Astrocyte (in vitro differentiated cells and primary cell): ENCODE measurements around the gene IQSEC3. TPM values are rescaled to one million over a fixed set of nuclear protein-coding genes. Genes with fewer than 3 reads are reported as not detected.

Experiments used
- DNase-seq: peaks from one replicate; pipeline ENCODE4 v3.0.0-alpha.2; 2010; ENCODE audit warnings: low read depth
- FAIRE-seq: peaks from 2 replicates; lab custom pipeline; 2011; peaks lifted over from hg19 to GRCh38; lab: Jason Lieb, UNC
- H2AFZ ChIP-seq: 2 replicates; pipeline ENCODE4 v1.6.0; 2012; ENCODE audit warnings: low read depth, low read length, inconsistent platforms
- H3K27ac ChIP-seq: 2 replicates; pipeline ENCODE4 v1.5.1; 2011; ENCODE audit warnings: low read depth, low read length, inconsistent platforms
- H3K27me3 ChIP-seq: 2 replicates; pipeline ENCODE4 v1.6.0; 2011; ENCODE audit warnings: low read length, inconsistent platforms; ENCODE audit not compliant: insufficient read depth
- H3K36me3 ChIP-seq: 2 replicates; pipeline ENCODE4 v1.5.1; 2011; ENCODE audit warnings: low read length, inconsistent platforms; ENCODE audit not compliant: insufficient read depth
- H3K4me1 ChIP-seq: 2 replicates; pipeline ENCODE4 v1.5.1; 2011; ENCODE audit warnings: low read length, inconsistent platforms; ENCODE audit not compliant: insufficient read depth
- H3K4me2 ChIP-seq: 2 replicates; pipeline ENCODE4 v1.6.0; 2012; ENCODE audit warnings: low read length, inconsistent platforms
- H3K4me3 ChIP-seq: 2 replicates; pipeline ENCODE4 v1.5.1; 2011; ENCODE audit warnings: low read depth, mild to moderate bottlenecking, low read length, inconsistent platforms; ENCODE audit not compliant: insufficient read depth
- H3K79me2 ChIP-seq: 2 replicates; pipeline ENCODE4 v1.6.0; 2012; ENCODE audit warnings: mild to moderate bottlenecking, low read length, inconsistent platforms; ENCODE audit not compliant: insufficient read depth
- H3K9ac ChIP-seq: 2 replicates; pipeline ENCODE4 v1.6.0; 2012; ENCODE audit warnings: mild to moderate bottlenecking, low read length, inconsistent platforms
- H3K9me3 ChIP-seq: 2 replicates; pipeline ENCODE4 v1.5.1; 2012; ENCODE audit warnings: low read depth, mild to moderate bottlenecking, low read length, inconsistent platforms; ENCODE audit not compliant: insufficient read depth
- H4K20me1 ChIP-seq: 2 replicates; pipeline ENCODE4 v1.6.0; 2012; ENCODE audit warnings: low read length, inconsistent platforms; ENCODE audit not compliant: insufficient read depth
- H3K27ac Mint-ChIP-seq: one replicate; pipeline ENCODE4 v1.8.0; 2021; ENCODE audit warnings: mild to moderate bottlenecking, mixed read lengths; ENCODE audit not compliant: unreplicated experiment
- H3K27me3 Mint-ChIP-seq: one replicate; pipeline ENCODE4 v1.8.0; 2021; ENCODE audit warnings: low read depth, mixed read lengths; ENCODE audit not compliant: unreplicated experiment
- H3K36me3 Mint-ChIP-seq: one replicate; pipeline ENCODE4 v1.8.0; 2021; ENCODE audit warnings: low read depth, mixed read lengths; ENCODE audit not compliant: unreplicated experiment
- H3K4me1 Mint-ChIP-seq: one replicate; pipeline ENCODE4 v1.8.0; 2021; ENCODE audit warnings: low read depth, mixed read lengths; ENCODE audit not compliant: unreplicated experiment
- H3K4me3 Mint-ChIP-seq: one replicate; pipeline ENCODE4 v1.8.0; 2021; ENCODE audit warnings: mild to moderate bottlenecking, moderate library complexity, mixed read lengths; ENCODE audit not compliant: unreplicated experiment
- H3K9me3 Mint-ChIP-seq: one replicate; pipeline ENCODE4 v1.8.0; 2021; ENCODE audit warnings: mild to moderate bottlenecking, mixed read lengths; ENCODE audit not compliant: unreplicated experiment
- CTCF ChIP-seq: IDR thresholded peaks from 2 replicates; pipeline ENCODE4 v1.5.1; 2011; ENCODE audit warnings: low read depth, mild to moderate bottlenecking, inconsistent platforms, low read length, moderate library complexity; ENCODE audit not compliant: insufficient read depth
- EZH2 ChIP-seq: IDR thresholded peaks from 2 replicates; pipeline ENCODE4 v1.6.1; 2012; ENCODE audit warnings: mild to moderate bottlenecking, low read length, inconsistent platforms; ENCODE audit not compliant: insufficient read depth
- total RNA-seq: library from RNA; stranded (reverse); gene quantifications from 2 replicates; pipeline ENCODE4 v1.2.1, GENCODE V29; 2021

The IQSEC3 gene
- total RNA-seq, 1 donor from 2014 or later: 0.34 TPM

- Histone ChIP-seq H2AFZ (no peak overlapping the region), H3K79me2 (no peaks in the 10 kb centered on the region), H3K27me3 (peaks cover 13% of the 10 kb centered on the region), H3K36me3 (no peaks in the 10 kb centered on the region), H3K4me2 (no peak overlapping the region), H3K9ac (no peak overlapping the region), H3K27ac (no peak overlapping the region), H3K9me3 (no peaks in the 10 kb centered on the region), H3K4me3 (no peak overlapping the region), H4K20me1 (no peaks in the 10 kb centered on the region), H3K4me1 (no peaks in the 10 kb centered on the region)
- Mint-ChIP-seq H3K27me3 (peaks cover 40% of the 10 kb centered on the region), H3K27ac (no peak overlapping the region), H3K9me3 (no peaks in the 10 kb centered on the region), H3K4me1 (peaks cover 22% of the 10 kb centered on the region), H3K36me3 (no peaks in the 10 kb centered on the region), H3K4me3 (no peak overlapping the region)
- TF ChIP-seq EZH2: no peak
- TF ChIP-seq CTCF: no peak
- FAIRE-seq (no peak), DNase-seq (no peak)
Measured at GRCh38 chr12:162467-163307, 96.1 kb downstream of the IQSEC3 start.

- no peak overlapping the region for H2AFZ ChIP-seq
- H3K36me3 ChIP-seq: no peaks in the 10 kb centered on the region
- Mint-ChIP-seq H3K9me3 (no peaks in the 10 kb centered on the region), H3K4me1 (peaks cover 28% of the 10 kb centered on the region), H3K27me3 (peaks cover 40% of the 10 kb centered on the region), H3K27ac (no peak overlapping the region), H3K4me3 (no peak overlapping the region), H3K36me3 (no peaks in the 10 kb centered on the region)
- H3K27me3 ChIP-seq: peaks cover 13% of the 10 kb centered on the region
- H3K79me2 ChIP-seq: no peaks in the 10 kb centered on the region
- FAIRE-seq (no peak), DNase-seq (no peak)
- no peak overlapping the region for H3K27ac ChIP-seq
- no peak overlapping the region for H3K4me3 ChIP-seq
- no peak overlapping the region for H3K4me2 ChIP-seq
- H3K9me3 ChIP-seq: no peaks in the 10 kb centered on the region
- TF ChIP-seq EZH2 (no peak), CTCF (no peak)
- no peak overlapping the region for H3K9ac ChIP-seq
- H4K20me1 ChIP-seq: no peaks in the 10 kb centered on the region
- peaks cover under 1% of the 10 kb centered on the region for H3K4me1 ChIP-seq
Measured at GRCh38 chr12:163406-163986, 96.9 kb downstream of the IQSEC3 start.

DNA sequence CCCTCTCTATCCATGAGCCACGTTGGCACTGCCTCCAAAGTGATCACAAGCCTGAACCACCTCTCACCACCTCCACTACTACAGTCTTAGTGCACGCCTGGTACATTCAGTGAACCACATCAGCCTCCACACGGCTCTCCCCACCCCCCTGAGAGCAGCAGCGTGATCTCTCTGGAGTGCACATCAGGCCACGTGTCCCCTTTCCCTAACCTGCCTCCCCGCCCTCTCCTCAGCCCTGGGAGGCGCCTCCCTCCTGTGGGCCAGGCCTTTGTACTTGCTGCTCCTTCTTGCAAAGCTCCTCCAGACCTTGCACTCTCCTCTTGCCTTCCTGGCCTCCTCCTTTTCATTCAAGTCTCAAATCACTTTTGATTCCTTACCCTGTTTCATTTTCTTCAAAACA is 97.6 kb downstream of the IQSEC3 start:
- H3K27me3 Mint-ChIP-seq: peaks cover 40% of the 10 kb centered on the region
- Histone ChIP-seq H3K36me3 (no peaks in the 10 kb centered on the region), H3K4me3 (no peak overlapping the region), H4K20me1 (no peaks in the 10 kb centered on the region), H3K4me2 (no peak overlapping the region), H2AFZ (no peak overlapping the region), H3K27me3 (peaks cover 13% of the 10 kb centered on the region), H3K79me2 (no peaks in the 10 kb centered on the region), H3K9me3 (no peaks in the 10 kb centered on the region), H3K9ac (no peak overlapping the region), H3K4me1 (peaks cover 8% of the 10 kb centered on the region), H3K27ac (no peak overlapping the region)
- no peak for DNase-seq
- peak overlapping the region; percentile 27 for H3K27ac Mint-ChIP-seq
- no peaks in the 10 kb centered on the region for H3K36me3 Mint-ChIP-seq
- no peaks in the 10 kb centered on the region for H3K9me3 Mint-ChIP-seq
- FAIRE-seq: no peak
- peaks cover 36% of the 10 kb centered on the region for H3K4me1 Mint-ChIP-seq
- no peak overlapping the region for H3K4me3 Mint-ChIP-seq
- TF ChIP-seq EZH2 (no peak), CTCF (no peak)
